Keratinocyte (primary cell): ENCODE data around the gene TRAPPC2L. TPM values are rescaled to one million over a fixed set of nuclear protein-coding genes. Genes with fewer than 3 reads are reported as not detected.

Source experiments
- DNase-seq: peaks from one replicate; pipeline ENCODE4 v3.0.0-alpha.2; 2011; ENCODE audit warnings: low read depth, missing footprints, low spot score
- FAIRE-seq: peaks from 2 replicates; lab custom pipeline; 2011; peaks lifted over from hg19 to GRCh38; lab: Jason Lieb, UNC
- H2AFZ ChIP-seq: 2 replicates; pipeline ENCODE4 v1.6.0; 2012; ENCODE audit warnings: low read length, control low read depth, inconsistent platforms; ENCODE audit not compliant: control insufficient read depth
- H3K27ac ChIP-seq: 2 replicates; pipeline ENCODE4 v1.5.1; 2011; ENCODE audit warnings: low read length; ENCODE audit not compliant: control insufficient read depth, insufficient read depth
- H3K27me3 ChIP-seq: 3 replicates; pipeline ENCODE4 v1.6.0; 2011; ENCODE audit warnings: low read length; ENCODE audit not compliant: control insufficient read depth, insufficient read depth; ENCODE audit errors: extremely low read depth
- H3K36me3 ChIP-seq, 2 experiments: 2 replicates in 1 of 2; 3 replicates in 1 of 2; pipeline ENCODE4 v1.5.1; 2011; ENCODE audit warnings: low read length in 2 of 2, mild to moderate bottlenecking in 1 of 2; ENCODE audit not compliant: control insufficient read depth in 2 of 2, insufficient read depth in 2 of 2; ENCODE audit errors: extremely low read depth in 1 of 2
- H3K4me1 ChIP-seq: 3 replicates; pipeline ENCODE4 v1.5.1; 2011; ENCODE audit warnings: low read length; ENCODE audit not compliant: control insufficient read depth, insufficient read depth; ENCODE audit errors: extremely low read depth
- H3K4me2 ChIP-seq: 3 replicates; pipeline ENCODE4 v1.6.0; 2011; ENCODE audit warnings: low read depth, low read length; ENCODE audit not compliant: control insufficient read depth, insufficient read depth; ENCODE audit errors: extremely low read depth
- H3K4me3 ChIP-seq, 3 experiments: fragments of 200-600 bp in 1 of 3; sonication (generic) in 1 of 3; 2 replicates in 2 of 3; 3 replicates in 1 of 3; pipeline ENCODE4 v1.5.1; 2011 to 2016; ENCODE audit warnings: low read length in 3 of 3, mild to moderate bottlenecking in 3 of 3, control low read depth in 2 of 3, inconsistent platforms in 1 of 3, low read depth in 1 of 3, mixed read lengths in 1 of 3, mixed run types in 1 of 3, moderate library complexity in 1 of 3; ENCODE audit not compliant: control insufficient read depth in 2 of 3, insufficient read depth in 2 of 3; ENCODE audit errors: extremely low read depth in 1 of 3
- H3K79me2 ChIP-seq: 2 replicates; pipeline ENCODE4 v1.6.0; 2012; ENCODE audit warnings: low read length; ENCODE audit not compliant: control insufficient read depth, insufficient read depth
- H3K9ac ChIP-seq: 3 replicates; pipeline ENCODE4 v1.6.0; 2011; ENCODE audit warnings: low read length; ENCODE audit not compliant: control insufficient read depth, insufficient read depth; ENCODE audit errors: extremely low read depth
- H3K9me1 ChIP-seq: 3 replicates; pipeline ENCODE4 v1.6.0; 2011; ENCODE audit warnings: low read length; ENCODE audit not compliant: control insufficient read depth, insufficient read depth; ENCODE audit errors: extremely low read depth
- H3K9me3 ChIP-seq: 2 replicates; pipeline ENCODE4 v1.5.1; 2012; ENCODE audit warnings: low read depth, low read length; ENCODE audit not compliant: control insufficient read depth
- H4K20me1 ChIP-seq: 3 replicates; pipeline ENCODE4 v1.6.0; 2011; ENCODE audit warnings: low read length; ENCODE audit not compliant: control insufficient read depth, insufficient read depth; ENCODE audit errors: extremely low read depth
- CTCF ChIP-seq, 3 experiments: IDR thresholded peaks in 1 of 3; conservative IDR thresholded peaks in 1 of 3; optimal IDR thresholded peaks in 1 of 3; 2 replicates in 2 of 3; 3 replicates in 1 of 3; pipeline versions ENCODE3 to v1.5.1; 2011; ENCODE audit warnings: low read length in 3 of 3, mild to moderate bottlenecking in 3 of 3, moderate library complexity in 2 of 3, control low read depth in 1 of 3, inconsistent platforms in 1 of 3; ENCODE audit not compliant: insufficient read depth in 2 of 3; ENCODE audit errors: extremely low read depth in 1 of 3
- EZH2 ChIP-seq: IDR thresholded peaks from one replicate; pipeline ENCODE4 v1.6.1; 2012; ENCODE audit warnings: inconsistent platforms, mild to moderate bottlenecking, low read length, moderate library complexity
- dilution Hi-C: fragments of 300-500 bp; cut with MboI; formaldehyde crosslinking; loops from one replicate; pipeline ENCODE4 v1.7.0; 2020; ENCODE audit warnings: low sequenced_read_pairs; ENCODE audit not compliant: extremely low pct_ligation_motif_present
- polyA plus RNA-seq, 5 experiments: library from polyadenylated mRNA; depleted of rRNA in 3 of 5; stranded (reverse) in 3 of 5; stranded (forward) in 1 of 5; unstranded in 1 of 5; fragments of >200 nt; gene quantifications; 1 replicate in 1 of 5; 2 replicates in 3 of 5; 3 replicates in 1 of 5; pipeline versions ENCODE4 v1.2.1 to v1.2.3, GENCODE V29; 2011 to 2012; ENCODE audit warnings: missing spikeins in 2 of 5, low read depth in 1 of 5, low replicate concordance in 1 of 5

Gene TRAPPC2L
- polyA plus RNA-seq, 1 donor (not counting 4 experiments of a cell fraction or from before 2014, with no cell fraction given) = 139 TPM

- Histone ChIP-seq H3K9ac (peak overlapping the region; percentile 94), H2AFZ (peak overlapping the region; percentile 98), H4K20me1 (no peaks in the 10 kb centered on the region), H3K79me2 (peaks cover 5% of the 10 kb centered on the region), H3K27ac (peak overlapping the region; percentile 19), H3K4me1 (peaks cover 5% of the 10 kb centered on the region), H3K9me3 (no peaks in the 10 kb centered on the region), H3K36me3 (peaks cover 7 to 18% of the 10 kb centered on the region in 2 experiments), H3K9me1 (no peaks in the 10 kb centered on the region), H3K4me2 (peak overlapping the region; percentile 75), H3K27me3 (no peaks in the 10 kb centered on the region), H3K4me3 (peak overlapping the region; percentile 70 to 100 (median 82))
- FAIRE-seq = peak; percentile 44
- dilution Hi-C loops = no loop called here
- DNase-seq = peak; percentile 17
- TF ChIP-seq CTCF (optimal IDR thresholded peaks at IDR 0.05 in 1 of 3, IDR thresholded peaks at IDR 0.05 in 1 of 3, conservative IDR thresholded peaks at IDR 0.05 in 1 of 3; ENCODE audit: extremely low read depth in 1 of 3, insufficient read depth in 2 of 3, low read length in 3 of 3) (peak; percentile 88 to 92 (median 89)), EZH2 (no peak)
Measured at GRCh38 chr16:88857728-88858339, 907 bp downstream of the TRAPPC2L start.

GRCh38 chr16:88859381-88860091 is 2.6 kb downstream of the TRAPPC2L start:
- Histone ChIP-seq H3K9me1 (no peaks in the 10 kb centered on the region), H3K9ac (no peak overlapping the region), H3K4me3 (no peak overlapping the region), H2AFZ (no peak overlapping the region), H3K79me2 (peaks cover 5% of the 10 kb centered on the region), H3K9me3 (no peaks in the 10 kb centered on the region), H3K27ac (no peak overlapping the region), H3K4me2 (no peak overlapping the region), H3K36me3 (peaks cover 3 to 18% of the 10 kb centered on the region in 2 experiments), H4K20me1 (no peaks in the 10 kb centered on the region), H3K27me3 (no peaks in the 10 kb centered on the region), H3K4me1 (peaks cover 5% of the 10 kb centered on the region)
- dilution Hi-C loops = no loop called here
- TF ChIP-seq CTCF (optimal IDR thresholded peaks at IDR 0.05 in 1 of 3, IDR thresholded peaks at IDR 0.05 in 1 of 3, conservative IDR thresholded peaks at IDR 0.05 in 1 of 3; ENCODE audit: extremely low read depth in 1 of 3, insufficient read depth in 2 of 3, low read length in 3 of 3) = no peak
- no peak for TF ChIP-seq EZH2
- DNase-seq = no peak
- FAIRE-seq = no peak
